Lung (tissue), 12 donors: ENCODE data around the gene VSTM2B. TPM values are rescaled to one million over a fixed set of nuclear protein-coding genes. Genes with fewer than 3 reads are reported as not detected.
"Not testable (repeated sequence)": the region's sequence is repeated elsewhere in the genome, so short reads cannot be mapped to it uniquely, and the experiment has no call there.

Experiments used
- ATAC-seq: fragments of 200-7000 bp; cut with Tn5 transposase; one replicate; pipeline ENCODE4 v1.9.1; 2020; ENCODE audit warnings: moderate number of reproducible peaks; ENCODE audit not compliant: insufficient read depth, low FRiP score
- DNase-seq, 3 donors: peaks; one replicate each; pipeline ENCODE4 v3.0.0-alpha.2; 2013 to 2017
- H3K27ac ChIP-seq, 2 donors: one replicate each; pipeline ENCODE4 v1.5.1; 2013; ENCODE audit warnings: mild to moderate bottlenecking in 2 of 2, moderate library complexity in 2 of 2, control low read depth in 1 of 2, inconsistent platforms in 1 of 2, low read depth in 1 of 2, low read length in 1 of 2
- H3K27me3 ChIP-seq, 3 donors: one replicate each; pipeline ENCODE4 v1.5.1; 2013; ENCODE audit warnings: low read length in 2 of 3; ENCODE audit not compliant: control insufficient read depth in 3 of 3, insufficient read depth in 3 of 3
- H3K36me3 ChIP-seq, 4 donors: one replicate each; pipeline ENCODE4 v1.5.1; 2013; ENCODE audit warnings: low read length in 4 of 4, mild to moderate bottlenecking in 1 of 4, moderate library complexity in 1 of 4; ENCODE audit not compliant: control insufficient read depth in 4 of 4, insufficient read depth in 4 of 4
- H3K4me1 ChIP-seq, 5 donors: one replicate each; pipeline ENCODE4 v1.5.1; 2013; ENCODE audit warnings: low read length in 5 of 5, mild to moderate bottlenecking in 2 of 5, moderate library complexity in 1 of 5; ENCODE audit not compliant: control insufficient read depth in 5 of 5, insufficient read depth in 5 of 5
- H3K4me3 ChIP-seq: one replicate; pipeline ENCODE4 v1.5.1; 2013; ENCODE audit warnings: mild to moderate bottlenecking, control low read depth, moderate library complexity
- H3K9ac ChIP-seq, 2 donors: one replicate each; pipeline ENCODE4 v1.5.1; 2013; ENCODE audit warnings: low read length in 2 of 2, control low read depth in 1 of 2; ENCODE audit not compliant: insufficient read depth in 1 of 2
- H3K9me3 ChIP-seq, 4 donors: one replicate each; pipeline ENCODE4 v1.5.1; 2013; ENCODE audit warnings: low read length in 3 of 4, mild to moderate bottlenecking in 1 of 4, moderate library complexity in 1 of 4; ENCODE audit not compliant: control insufficient read depth in 4 of 4, insufficient read depth in 3 of 4
- CTCF ChIP-seq: IDR thresholded peaks from 2 replicates; pipeline ENCODE4 v1.5.1; 2012; ENCODE audit warnings: mild to moderate bottlenecking; ENCODE audit errors: control extremely low read depth, extremely low read depth
- WGBS, 2 donors: extraction: QIAGEN DNeasy Blood & Tissue Kit; methylation state at CpG; one replicate each; pipeline ENCODE4 v1.1.7; 2013; 5-methylcytosine and 5-hydroxymethylcytosine counted together
- polyA plus RNA-seq, 2 donors: library from polyadenylated mRNA; stranded (reverse); fragments of 200-250 nt; gene quantifications; one replicate each; pipeline ENCODE4 v1.2.1, GENCODE V29; 2013
- total RNA-seq, 2 donors: library from RNA; depleted of rRNA in 1 of 2; stranded (reverse); fragments of >200 nt in 1 of 2; gene quantifications; one replicate each; pipeline ENCODE4 v1.2.1, GENCODE V29; 2014 to 2021
- donor health status: control.
- donor health status: control.
- donor health status: Bipolar disorder and iron deficiency.
- donor health status: healthy.
- donor health status: DM: yes; HTN: yes; CAD: no.

The VSTM2B gene
- total and polyA plus RNA-seq, 4 donors: not detected

GRCh38 chr19:29544656-29545360, 19.0 kb downstream of the VSTM2B start:
- Histone ChIP-seq H3K4me3 (no peak overlapping the region), H3K36me3 (no peaks in the 10 kb centered on the region), H3K27ac (no peak overlapping the region), H3K4me1 (no peaks in the 10 kb centered on the region), H3K9ac (no peak overlapping the region), H3K27me3 (no peaks in the 10 kb centered on the region), H3K9me3 (peaks cover 0 to 12% (median 0%) of the 10 kb centered on the region in 4 donors)
- no peak for ATAC-seq
- no peak for TF ChIP-seq CTCF
- 82 to 86% methylated on average over 15 of the region's 15 CpGs for WGBS, 2 donors
- DNase-seq: peak in 1 of 3 donors; percentile 4

- not testable (repeated sequence) for H3K4me1 ChIP-seq, H3K36me3 ChIP-seq, ATAC-seq, H3K27ac ChIP-seq, H3K27me3 ChIP-seq, DNase-seq, H3K4me3 ChIP-seq, H3K9ac ChIP-seq
- WGBS, 2 donors: 89 to 98% methylated on average over 4 of the region's 4 CpGs
- peaks cover 0 to 12% (median 0%) of the 10 kb centered on the region in 4 donors for H3K9me3 ChIP-seq
These were observed 19.7 kb downstream of the VSTM2B start for GRCh38 chr19:29545447-29545846.

GRCh38 chr19:29545866-29546582, 20.2 kb downstream of the VSTM2B start:
- DNase-seq: peak in 1 of 3 donors; percentile 6
- no peak overlapping the region for H3K4me3 ChIP-seq
- peaks cover 0 to 11% (median 0%) of the 10 kb centered on the region in 4 donors for H3K9me3 ChIP-seq
- H3K27me3 ChIP-seq: no peaks in the 10 kb centered on the region
- TF ChIP-seq CTCF: no peak
- H3K9ac ChIP-seq: no peak overlapping the region
- ATAC-seq: no peak
- H3K36me3 ChIP-seq: no peaks in the 10 kb centered on the region
- WGBS, 2 donors: 70 to 76% methylated on average over 8 of the region's 8 CpGs
- no peak overlapping the region for H3K27ac ChIP-seq
- H3K4me1 ChIP-seq: no peaks in the 10 kb centered on the region

GRCh38 chr19:29546583-29547190, 20.9 kb downstream of the VSTM2B start:
- Histone ChIP-seq H3K27me3 (no peaks in the 10 kb centered on the region), H3K27ac (no peak overlapping the region), H3K4me3 (no peak overlapping the region), H3K4me1 (no peaks in the 10 kb centered on the region), H3K36me3 (no peaks in the 10 kb centered on the region), H3K9ac (no peak overlapping the region), H3K9me3 (peaks cover 0 to 11% (median 0%) of the 10 kb centered on the region in 4 donors)
- peak in 1 of 3 donors; percentile 2 for DNase-seq
- 18 to 37% methylated on average over 10 of the region's 10 CpGs for WGBS, 2 donors
- ATAC-seq: no peak
- TF ChIP-seq CTCF: no peak
